Measurements from ENCODE around the gene NABP2. TPM values are rescaled to one million over a fixed set of nuclear protein-coding genes. Genes with fewer than 3 reads are reported as not detected.

NABP2 gene
- total and polyA plus RNA-seq, 2 donors (not counting 1 experiment from before 2014, with no cell fraction given): 14.9 to 16.1 TPM

GRCh38 chr12:56212361-56212760 lies 11.8 kb upstream of the NABP2 start:
- H2AFZ ChIP-seq (ENCODE audit: insufficient read depth, low read depth, low read length, poor library complexity, severe bottlenecking): no peak overlapping the region
- no CpG with 5 or more reads among the region's 1 CpG for WGBS (ENCODE audit: insufficient coverage)
- Mint-ChIP-seq H3K4me1 (peaks cover 35% of the 10 kb centered on the region), H3K27ac (no peak overlapping the region), H3K4me3 (no peak overlapping the region), H3K27me3 (no peaks in the 10 kb centered on the region), H3K9me3 (ENCODE audit: insufficient read depth) (no peaks in the 10 kb centered on the region)
- ChIA-PET CTCF (interaction anchor here (0.6 to 0.7 kb wide), 2 partner anchors 9 to 261 kb away, joined by 3 to 4 read pairs; no protein-coding TSS in a partner anchor), POLR2A (no interaction called here)
- no peak overlapping the region for H3K9ac ChIP-seq (ENCODE audit: low read length)
- TF ChIP-seq EZH2 (IDR thresholded peaks at IDR 0.05; ENCODE audit: borderline replicate concordance, insufficient read depth, low read depth, low read length, poor library complexity, severe bottlenecking): no peak
- TF ChIP-seq CTCF (IDR thresholded peaks at IDR 0.05): no peak
- DNase-seq (no peak), ATAC-seq (ENCODE audit: low read depth) (no peak)
- peaks cover 4 to 72% of the 10 kb centered on the region in 2 experiments for H3K36me3 ChIP-seq (replicated peaks in 1 of 2; ENCODE audit: control extremely low read depth in 1 of 2, control insufficient read depth in 1 of 2, extremely low read depth in 1 of 2, insufficient read depth in 2 of 2, low read length in 1 of 2)
- intact Hi-C loops (cut with micrococcal nuclease): no loop called here
- no peaks in the 10 kb centered on the region for H3K27me3 ChIP-seq (replicated peaks in 1 of 4; ENCODE audit: control extremely low read depth in 1 of 4, control insufficient read depth in 3 of 4, insufficient read depth in 4 of 4, low read length in 3 of 4)
- H4K20me1 ChIP-seq (ENCODE audit: control insufficient read depth, insufficient read depth, low read length, poor library complexity, severe bottlenecking): peaks cover 33% of the 10 kb centered on the region
- peaks cover 6 to 16% of the 10 kb centered on the region in 2 donors for H3K4me1 ChIP-seq (ENCODE audit: control insufficient read depth in 2 of 2, insufficient read depth in 2 of 2, low read length in 2 of 2)
- no peak overlapping the region for H3K4me3 ChIP-seq (ENCODE audit: control extremely low read depth in 1 of 5, extremely low read depth in 1 of 5, insufficient read depth in 1 of 5, low read depth in 2 of 5, low read length in 4 of 5)
- no peak overlapping the region for H3K4me2 ChIP-seq (replicated peaks; ENCODE audit: low read depth, low read length, poor library complexity, severe bottlenecking)
- no peaks in the 10 kb centered on the region for H3K9me3 ChIP-seq (ENCODE audit: control extremely low read depth in 1 of 3, control insufficient read depth in 2 of 3, insufficient read depth in 1 of 3, low read length in 2 of 3)
- peaks cover 65% of the 10 kb centered on the region for H3K79me2 ChIP-seq (ENCODE audit: control insufficient read depth, insufficient read depth, low read length)
- H3K27ac ChIP-seq (ENCODE audit: low read length in 2 of 2): no peak overlapping the region

DNA sequence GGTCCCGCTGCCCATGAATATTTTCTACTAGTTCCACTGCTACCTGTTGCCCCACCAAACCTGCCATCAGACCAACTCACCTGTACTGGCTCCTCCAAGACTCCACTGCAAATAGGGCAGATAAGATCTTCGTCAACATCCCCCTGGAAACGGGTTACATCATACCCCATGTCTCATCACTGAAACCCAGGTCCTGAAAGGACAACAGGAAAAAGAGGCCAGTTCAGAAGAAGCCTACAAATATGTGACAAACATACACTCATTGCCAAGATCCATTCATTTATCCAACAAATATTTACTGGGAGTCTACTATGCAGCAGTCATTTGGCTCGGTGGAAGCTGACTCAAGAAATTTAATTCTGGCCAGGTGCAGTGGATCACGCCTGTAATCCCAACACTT lies 10.3 kb upstream of the NABP2 start:
- Histone ChIP-seq H3K4me3 (ENCODE audit: control extremely low read depth in 1 of 5, extremely low read depth in 1 of 5, insufficient read depth in 1 of 5, low read depth in 2 of 5, low read length in 4 of 5) (no peak overlapping the region), H3K36me3 (replicated peaks in 1 of 2; ENCODE audit: control extremely low read depth in 1 of 2, control insufficient read depth in 1 of 2, extremely low read depth in 1 of 2, insufficient read depth in 2 of 2, low read length in 1 of 2) (peaks cover 4 to 62% of the 10 kb centered on the region in 2 experiments), H3K9ac (ENCODE audit: low read length) (no peak overlapping the region), H2AFZ (ENCODE audit: insufficient read depth, low read depth, low read length, poor library complexity, severe bottlenecking) (no peak overlapping the region), H3K79me2 (ENCODE audit: control insufficient read depth, insufficient read depth, low read length) (peaks cover 80% of the 10 kb centered on the region), H3K9me3 (ENCODE audit: control extremely low read depth in 1 of 3, control insufficient read depth in 2 of 3, insufficient read depth in 1 of 3, low read length in 2 of 3) (no peaks in the 10 kb centered on the region), H3K4me1 (ENCODE audit: control insufficient read depth in 2 of 2, insufficient read depth in 2 of 2, low read length in 2 of 2) (peaks cover 0 to 4% of the 10 kb centered on the region in 2 donors), H3K27ac (ENCODE audit: low read length in 2 of 2) (no peak overlapping the region), H3K27me3 (replicated peaks in 1 of 4; ENCODE audit: control extremely low read depth in 1 of 4, control insufficient read depth in 3 of 4, insufficient read depth in 4 of 4, low read length in 3 of 4) (no peaks in the 10 kb centered on the region), H4K20me1 (ENCODE audit: control insufficient read depth, insufficient read depth, low read length, poor library complexity, severe bottlenecking) (peaks cover 43% of the 10 kb centered on the region), H3K4me2 (replicated peaks; ENCODE audit: low read depth, low read length, poor library complexity, severe bottlenecking) (no peak overlapping the region)
- WGBS (ENCODE audit: insufficient coverage): 100% methylated on average over 2 of the region's 5 CpGs
- ChIA-PET CTCF (interaction anchor here (1.0 to 1.3 kb wide), 2 partner anchors 9 to 159 kb away, joined by 3 read pairs; no protein-coding TSS in a partner anchor), POLR2A (no interaction called here)
- peaks cover 28% of the 10 kb centered on the region for H3K4me1 Mint-ChIP-seq
- ATAC-seq (ENCODE audit: low read depth) (no peak), DNase-seq (no peak)
- intact Hi-C loops (cut with micrococcal nuclease): no loop called here
- H3K4me3 Mint-ChIP-seq: no peak overlapping the region
- H3K27me3 Mint-ChIP-seq: no peaks in the 10 kb centered on the region
- H3K9me3 Mint-ChIP-seq (ENCODE audit: insufficient read depth): no peaks in the 10 kb centered on the region
- H3K27ac Mint-ChIP-seq: no peak overlapping the region
- TF ChIP-seq CTCF (IDR thresholded peaks at IDR 0.05) (no peak), EZH2 (IDR thresholded peaks at IDR 0.05; ENCODE audit: borderline replicate concordance, insufficient read depth, low read depth, low read length, poor library complexity, severe bottlenecking) (no peak)

Measured in B cell (primary cell).